Coronary artery (tissue), 2 donors: Measurements from ENCODE around the gene SLC2A9.

Source experiments
- DNase-seq: peaks from one replicate; pipeline ENCODE4 v3.0.0-alpha.2; 2017; ENCODE audit warnings: low spot score
- H3K27ac ChIP-seq, 2 donors: fragments of 200-600 bp; sonication (generic); one replicate each; pipeline ENCODE4 v1.5.1; 2016 to 2019
- H3K4me3 ChIP-seq: fragments of 200-600 bp; sonication (generic); 2 replicates; pipeline ENCODE4 v1.5.1; 2016; ENCODE audit warnings: mild to moderate bottlenecking, moderate library complexity
- TF ChIP-seq, protein P1 (sequence below): fragments of 200-600 bp; sonication (generic); IDR thresholded peaks from one replicate; pipeline ENCODE4 v1.5.1; 2019; ENCODE audit warnings: antibody characterized with exemption

The SLC2A9 gene

GRCh38 chr4:9997886-9998285 is 23.4 kb downstream of the SLC2A9 start:
- Histone ChIP-seq H3K27ac (no peak overlapping the region), H3K4me3 (no peak overlapping the region)
- TF ChIP-seq, protein P1, sequence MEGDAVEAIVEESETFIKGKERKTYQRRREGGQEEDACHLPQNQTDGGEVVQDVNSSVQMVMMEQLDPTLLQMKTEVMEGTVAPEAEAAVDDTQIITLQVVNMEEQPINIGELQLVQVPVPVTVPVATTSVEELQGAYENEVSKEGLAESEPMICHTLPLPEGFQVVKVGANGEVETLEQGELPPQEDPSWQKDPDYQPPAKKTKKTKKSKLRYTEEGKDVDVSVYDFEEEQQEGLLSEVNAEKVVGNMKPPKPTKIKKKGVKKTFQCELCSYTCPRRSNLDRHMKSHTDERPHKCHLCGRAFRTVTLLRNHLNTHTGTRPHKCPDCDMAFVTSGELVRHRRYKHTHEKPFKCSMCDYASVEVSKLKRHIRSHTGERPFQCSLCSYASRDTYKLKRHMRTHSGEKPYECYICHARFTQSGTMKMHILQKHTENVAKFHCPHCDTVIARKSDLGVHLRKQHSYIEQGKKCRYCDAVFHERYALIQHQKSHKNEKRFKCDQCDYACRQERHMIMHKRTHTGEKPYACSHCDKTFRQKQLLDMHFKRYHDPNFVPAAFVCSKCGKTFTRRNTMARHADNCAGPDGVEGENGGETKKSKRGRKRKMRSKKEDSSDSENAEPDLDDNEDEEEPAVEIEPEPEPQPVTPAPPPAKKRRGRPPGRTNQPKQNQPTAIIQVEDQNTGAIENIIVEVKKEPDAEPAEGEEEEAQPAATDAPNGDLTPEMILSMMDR = no peak
- no peak for DNase-seq

DNA sequence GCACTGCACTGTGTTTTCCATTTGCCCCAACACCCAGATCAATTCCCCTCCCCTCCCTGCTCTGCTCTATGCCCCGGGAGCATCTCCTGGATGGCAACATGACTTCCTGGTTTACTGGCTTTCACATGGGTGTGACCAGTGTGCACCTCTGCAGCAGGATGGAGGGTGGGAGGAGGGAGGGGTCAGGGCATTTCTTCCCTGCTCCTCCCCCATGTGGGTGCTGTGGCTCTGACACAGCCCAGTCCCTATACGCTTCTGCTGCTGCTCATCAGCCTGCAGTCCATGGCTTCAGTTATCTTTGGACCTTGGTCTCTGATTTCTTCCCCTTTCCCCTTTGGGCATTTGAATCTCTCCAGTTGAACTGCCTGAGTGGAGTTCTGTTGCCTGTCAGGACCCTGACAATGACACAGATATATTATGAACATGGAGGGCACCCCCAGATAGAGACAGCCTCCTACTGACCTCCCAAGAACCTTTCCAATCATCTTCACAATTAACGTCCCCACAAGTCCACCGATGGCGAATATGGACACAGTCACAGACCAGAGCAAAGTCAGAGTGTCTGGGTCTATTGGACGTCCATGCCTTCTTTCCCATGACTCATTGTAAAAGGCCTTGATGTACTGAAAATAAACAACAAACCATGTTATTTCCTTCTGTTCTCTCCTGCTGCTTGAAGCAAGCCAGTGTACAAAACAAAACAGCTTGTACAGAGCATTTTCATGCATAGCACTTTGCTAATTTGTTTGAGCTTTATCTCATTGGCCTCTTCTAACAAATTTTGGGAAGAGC is 24.8 kb downstream of the SLC2A9 start:
- TF ChIP-seq, protein P1 = no peak
- DNase-seq = no peak
- Histone ChIP-seq H3K4me3 (no peak overlapping the region), H3K27ac (no peak overlapping the region)

GRCh38 chr4:9994246-9994847 is 26.9 kb downstream of the SLC2A9 start:
- Histone ChIP-seq H3K27ac (no peak overlapping the region), H3K4me3 (no peak overlapping the region)
- TF ChIP-seq, protein P1 = no peak
- no peak for DNase-seq

GRCh38 chr4:9989918-9990635 is 31.2 kb downstream of the SLC2A9 start:
- Histone ChIP-seq H3K27ac (no peak overlapping the region), H3K4me3 (no peak overlapping the region)
- DNase-seq = no peak
- TF ChIP-seq, protein P1 = no peak

DNA sequence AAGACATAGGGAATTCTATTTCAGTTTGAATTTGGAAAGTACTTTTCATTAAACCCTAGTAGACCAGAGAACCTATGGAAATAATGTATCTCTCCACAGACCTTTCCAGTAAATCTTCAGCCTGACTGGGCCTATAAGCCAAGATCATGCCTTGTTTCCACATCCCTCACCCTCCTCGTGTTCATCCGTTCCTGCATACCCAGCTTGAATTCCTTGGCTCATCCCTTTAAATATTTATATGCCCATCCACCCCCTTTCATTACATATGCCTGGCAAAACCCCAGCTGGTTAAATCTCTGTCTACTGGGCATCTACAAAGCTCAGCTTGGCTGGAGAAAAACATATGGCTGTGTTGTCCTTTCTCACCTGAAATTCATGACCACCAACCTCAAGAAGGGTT is 32.4 kb downstream of the SLC2A9 start:
- H3K4me3 ChIP-seq = no peak overlapping the region
- H3K27ac ChIP-seq = no peak overlapping the region
- TF ChIP-seq, protein P1 = no peak
- DNase-seq = no peak

DNA sequence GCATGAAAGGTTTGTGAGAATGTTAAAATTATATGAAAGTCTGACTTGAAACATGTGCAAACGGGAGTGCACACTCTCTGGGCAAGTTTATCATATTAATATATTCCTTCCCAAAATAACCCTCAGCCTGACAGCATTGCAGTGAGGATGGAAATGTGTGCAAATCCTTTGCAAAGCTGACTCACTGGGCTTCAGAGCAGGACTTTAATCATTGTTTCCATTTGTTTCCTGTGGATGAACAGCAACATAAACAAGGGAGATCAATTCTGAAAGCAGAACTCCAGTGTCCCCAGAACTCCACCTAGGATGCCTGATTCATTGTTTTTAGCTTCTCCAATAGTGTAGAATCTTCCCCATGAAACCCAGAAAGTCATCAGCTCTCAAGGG is 32.9 kb downstream of the SLC2A9 start:
- Histone ChIP-seq H3K27ac (no peak overlapping the region), H3K4me3 (no peak overlapping the region)
- no peak for DNase-seq
- TF ChIP-seq, protein P1 = no peak
